ENCODE results near the gene HNMT. TPM values are rescaled to one million over a fixed set of nuclear protein-coding genes. Genes with fewer than 3 reads are reported as not detected.

HNMT gene
- total and polyA plus RNA-seq, 2 of the 13 experiments (the other 11 are each of a cell fraction or from before 2014, with no cell fraction given), result 279 to 309 TPM

DNA sequence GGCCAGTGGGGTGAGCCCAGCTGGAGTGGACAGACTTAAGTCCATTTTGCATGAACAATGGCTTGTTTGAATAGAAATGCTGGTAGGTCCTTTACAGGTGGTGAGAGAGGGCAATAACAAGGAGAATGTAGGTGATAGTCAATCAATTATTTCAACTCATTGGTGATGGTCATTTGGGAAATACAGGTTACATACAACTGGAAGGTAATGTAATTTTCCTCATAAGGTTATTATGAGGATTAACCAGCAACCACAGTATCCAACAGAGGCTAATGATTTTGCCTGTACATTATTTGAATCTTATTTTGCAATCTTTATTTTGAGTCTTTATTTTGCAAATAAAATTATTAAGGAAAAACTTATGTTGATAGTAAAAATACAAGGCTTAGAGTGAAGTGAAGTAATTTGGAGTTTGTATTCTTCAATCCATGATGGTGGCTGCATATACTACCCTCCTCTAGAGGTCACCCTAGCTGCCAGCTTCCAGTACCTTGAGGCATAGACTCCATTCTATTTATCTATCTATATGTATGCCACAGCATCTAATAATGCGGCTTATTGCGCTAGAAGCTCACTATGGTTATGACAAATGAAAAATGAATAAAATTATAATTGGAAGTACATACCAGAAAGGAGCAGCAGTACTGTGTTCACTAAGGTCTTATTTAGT, 20.5 kb upstream of the HNMT start (continued):
- TF ChIP-seq, protein P1, sequence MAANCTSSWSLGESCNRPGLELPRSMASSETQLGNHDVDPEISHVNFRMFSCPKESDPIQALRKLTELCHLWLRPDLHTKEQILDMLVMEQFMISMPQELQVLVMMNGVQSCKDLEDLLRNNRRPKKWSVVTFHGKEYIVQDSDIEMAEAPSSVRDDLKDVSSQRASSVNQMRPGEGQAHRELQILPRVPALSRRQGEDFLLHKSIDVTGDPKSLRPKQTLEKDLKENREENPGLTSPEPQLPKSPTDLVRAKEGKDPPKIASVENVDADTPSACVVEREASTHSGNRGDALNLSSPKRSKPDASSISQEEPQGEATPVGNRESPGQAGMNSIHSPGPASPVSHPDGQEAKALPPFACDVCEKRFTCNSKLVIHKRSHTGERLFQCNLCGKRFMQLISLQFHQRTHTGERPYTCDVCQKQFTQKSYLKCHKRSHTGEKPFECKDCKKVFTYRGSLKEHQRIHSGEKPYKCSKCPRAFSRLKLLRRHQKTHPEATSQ (CRISPR knock-in tag; IDR thresholded peaks at IDR 0.05; ENCODE audit: borderline replicate concordance), result 0 out of 2 replicates have a peak, but pooled peaks have one; percentile 0
- TF ChIP-seq ZNF430 (CRISPR knock-in tag; IDR thresholded peaks at IDR 0.05), result peak; percentile 2; the same call in 1 of the 2 replicates
- TF ChIP-seq CHD4 (IDR thresholded peaks at IDR 0.05; ENCODE audit: borderline replicate concordance, low read length), result 0 out of 2 replicates have a peak, but pooled peaks have one; percentile 15
- TF ChIP-seq, protein P2, sequence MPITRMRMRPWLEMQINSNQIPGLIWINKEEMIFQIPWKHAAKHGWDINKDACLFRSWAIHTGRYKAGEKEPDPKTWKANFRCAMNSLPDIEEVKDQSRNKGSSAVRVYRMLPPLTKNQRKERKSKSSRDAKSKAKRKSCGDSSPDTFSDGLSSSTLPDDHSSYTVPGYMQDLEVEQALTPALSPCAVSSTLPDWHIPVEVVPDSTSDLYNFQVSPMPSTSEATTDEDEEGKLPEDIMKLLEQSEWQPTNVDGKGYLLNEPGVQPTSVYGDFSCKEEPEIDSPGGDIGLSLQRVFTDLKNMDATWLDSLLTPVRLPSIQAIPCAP (CRISPR knock-in tag; IDR thresholded peaks at IDR 0.05; ENCODE audit: low read depth), result no peak
- TF ChIP-seq SNRNP70 (IDR thresholded peaks at IDR 0.05; ENCODE audit: low read depth, low read length), result no peak
- TF ChIP-seq, protein P3, sequence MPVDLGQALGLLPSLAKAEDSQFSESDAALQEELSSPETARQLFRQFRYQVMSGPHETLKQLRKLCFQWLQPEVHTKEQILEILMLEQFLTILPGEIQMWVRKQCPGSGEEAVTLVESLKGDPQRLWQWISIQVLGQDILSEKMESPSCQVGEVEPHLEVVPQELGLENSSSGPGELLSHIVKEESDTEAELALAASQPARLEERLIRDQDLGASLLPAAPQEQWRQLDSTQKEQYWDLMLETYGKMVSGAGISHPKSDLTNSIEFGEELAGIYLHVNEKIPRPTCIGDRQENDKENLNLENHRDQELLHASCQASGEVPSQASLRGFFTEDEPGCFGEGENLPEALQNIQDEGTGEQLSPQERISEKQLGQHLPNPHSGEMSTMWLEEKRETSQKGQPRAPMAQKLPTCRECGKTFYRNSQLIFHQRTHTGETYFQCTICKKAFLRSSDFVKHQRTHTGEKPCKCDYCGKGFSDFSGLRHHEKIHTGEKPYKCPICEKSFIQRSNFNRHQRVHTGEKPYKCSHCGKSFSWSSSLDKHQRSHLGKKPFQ (CRISPR knock-in tag; IDR thresholded peaks at IDR 0.05; ENCODE audit: insufficient replicate concordance), result peak; percentile 30
- TF ChIP-seq TOE1 (CRISPR knock-in tag; IDR thresholded peaks at IDR 0.05), result 0 out of 2 replicates have a peak, but pooled peaks have one; percentile 19
- no peak for TF ChIP-seq LCORL (IDR thresholded peaks at IDR 0.05)
- peak; percentile 36; the same call in 1 of the 2 replicates for TF ChIP-seq LCORL (CRISPR knock-in tag; IDR thresholded peaks at IDR 0.05)
- TF ChIP-seq PITX1 (CRISPR knock-in tag; IDR thresholded peaks at IDR 0.05), result no peak
- no peak for TF ChIP-seq PRPF4 (IDR thresholded peaks at IDR 0.05; ENCODE audit: low read depth, low read length, poor library complexity, severe bottlenecking)
- TF ChIP-seq RAD21 (CRISPR knock-in tag; IDR thresholded peaks at IDR 0.05), result peak; percentile 21; the same call in 1 of the 2 replicates
- TF ChIP-seq ZNF282 (IDR thresholded peaks at IDR 0.05; ENCODE audit: partially characterized antibody), result no peak
- peak; percentile 75 for TF ChIP-seq RBFOX2 (IDR thresholded peaks at IDR 0.05; ENCODE audit: low read depth, low read length)
- no peak for TF ChIP-seq ZNF274 (CRISPR knock-in tag; IDR thresholded peaks at IDR 0.05)
- no peak for TF ChIP-seq ZKSCAN1 (IDR thresholded peaks at IDR 0.05; ENCODE audit: low read length)
- peak; percentile 10 for TF ChIP-seq SMAD3 (CRISPR knock-in tag; IDR thresholded peaks at IDR 0.05)
- TF ChIP-seq, protein P4, sequence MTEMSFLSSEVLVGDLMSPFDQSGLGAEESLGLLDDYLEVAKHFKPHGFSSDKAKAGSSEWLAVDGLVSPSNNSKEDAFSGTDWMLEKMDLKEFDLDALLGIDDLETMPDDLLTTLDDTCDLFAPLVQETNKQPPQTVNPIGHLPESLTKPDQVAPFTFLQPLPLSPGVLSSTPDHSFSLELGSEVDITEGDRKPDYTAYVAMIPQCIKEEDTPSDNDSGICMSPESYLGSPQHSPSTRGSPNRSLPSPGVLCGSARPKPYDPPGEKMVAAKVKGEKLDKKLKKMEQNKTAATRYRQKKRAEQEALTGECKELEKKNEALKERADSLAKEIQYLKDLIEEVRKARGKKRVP (CRISPR knock-in tag; IDR thresholded peaks at IDR 0.05), result 0 out of 4 replicates have a peak, but pooled peaks of 1 of the 2 experiments have one; percentile 23
- TF ChIP-seq ZNF761 (CRISPR knock-in tag; conservative IDR thresholded peaks at IDR 0.05), result no peak; the same call in 1 of the 2 replicates
- TF ChIP-seq RBM22 (optimal IDR thresholded peaks at IDR 0.05; ENCODE audit: low read length), result no peak
- TF ChIP-seq ZNF124 (CRISPR knock-in tag; IDR thresholded peaks at IDR 0.05), result peak; percentile 98; the same call in 1 of the 2 replicates
- TF ChIP-seq ZNF3 (CRISPR knock-in tag; IDR thresholded peaks at IDR 0.05), result peak; percentile 97

Measured in HepG2 (cell line).